Muscle of leg (tissue), 11 donors: ENCODE data around the gene ARFGAP2. TPM values are rescaled to one million over a fixed set of nuclear protein-coding genes. Genes with fewer than 3 reads are reported as not detected.

Experiments
- DNase-seq: peaks from one replicate; pipeline ENCODE4 v3.0.0; 2013
- H3K27ac ChIP-seq: one replicate; pipeline ENCODE4 v1.5.1; 2013; ENCODE audit warnings: mild to moderate bottlenecking, low read length, control low read depth
- H3K27me3 ChIP-seq: one replicate; pipeline ENCODE4 v1.6.1; 2013; ENCODE audit warnings: low read length; ENCODE audit not compliant: control insufficient read depth, insufficient read depth
- H3K36me3 ChIP-seq: one replicate; pipeline ENCODE4 v1.6.1; 2013; ENCODE audit warnings: low read length; ENCODE audit not compliant: control insufficient read depth, insufficient read depth
- H3K4me1 ChIP-seq: one replicate; pipeline ENCODE4 v1.6.1; 2013; ENCODE audit warnings: low read length; ENCODE audit not compliant: control insufficient read depth, insufficient read depth
- H3K4me3 ChIP-seq: one replicate; pipeline ENCODE4 v1.5.1; 2013; ENCODE audit warnings: low read length, control low read depth
- H3K9me3 ChIP-seq: replicated peaks from 2 replicates; pipeline ENCODE4 v1.6.1; 2013; ENCODE audit warnings: low read depth, low read length; ENCODE audit not compliant: control insufficient read depth
- WGBS: methylation state at CpG from one replicate; pipeline ENCODE4 v1.1.5; 2013; ENCODE audit warnings: missing lambda C conversion rate; ENCODE audit not compliant: insufficient coverage; 5-methylcytosine and 5-hydroxymethylcytosine counted together
- polyA plus RNA-seq, 8 donors: library from polyadenylated mRNA; unstranded; fragments of 120-200 nt; gene quantifications; one replicate each; pipeline versions ENCODE4 v1.2.1 to v1.2.3, GENCODE V29; 2013; ENCODE audit warnings: inconsistent platforms in 1 of 8, low replicate concordance in 1 of 8; ENCODE audit not compliant: insufficient read length in 8 of 8, insufficient read depth in 1 of 8
- total RNA-seq: library from RNA; stranded (reverse); fragments of 120-200 nt; gene quantifications from one replicate; pipeline ENCODE4 v1.2.4, GENCODE V29; 2013

ARFGAP2 gene
- total and polyA plus RNA-seq, 9 donors, result 59.8 to 91.0 (median 74.8) TPM

- 40% methylated on average over 1 of the region's 2 CpGs for WGBS
- H3K36me3 ChIP-seq, result no peaks in the 10 kb centered on the region
- H3K27ac ChIP-seq, result no peak overlapping the region
- peaks cover 57% of the 10 kb centered on the region for H3K4me1 ChIP-seq
- H3K9me3 ChIP-seq, result no peaks in the 10 kb centered on the region
- no peaks in the 10 kb centered on the region for H3K27me3 ChIP-seq
- H3K4me3 ChIP-seq, result no peak overlapping the region
- DNase-seq, result no peak
Observed at GRCh38 chr11:47149782-47150181, 26.9 kb downstream of the ARFGAP2 start.

GRCh38 chr11:47148903-47149531, 27.7 kb downstream of the ARFGAP2 start:
- WGBS, result 49% methylated on average over 9 of the region's 10 CpGs
- Histone ChIP-seq H3K9me3 (no peaks in the 10 kb centered on the region), H3K4me3 (no peak overlapping the region), H3K4me1 (peaks cover 58% of the 10 kb centered on the region), H3K27ac (peak overlapping the region; percentile 58), H3K27me3 (no peaks in the 10 kb centered on the region), H3K36me3 (no peaks in the 10 kb centered on the region)
- peak; percentile 74 for DNase-seq

- DNase-seq, result no peak
- H3K27ac ChIP-seq, result no peak overlapping the region
- no peaks in the 10 kb centered on the region for H3K36me3 ChIP-seq
- 79% methylated on average over 4 of the region's 4 CpGs for WGBS
- H3K27me3 ChIP-seq, result no peaks in the 10 kb centered on the region
- H3K4me1 ChIP-seq, result peaks cover 55% of the 10 kb centered on the region
- H3K4me3 ChIP-seq, result no peak overlapping the region
- H3K9me3 ChIP-seq, result no peaks in the 10 kb centered on the region
Observed at GRCh38 chr11:47148270-47148669, 28.4 kb downstream of the ARFGAP2 start.

GRCh38 chr11:47147681-47148080, 29.0 kb downstream of the ARFGAP2 start:
- no peak overlapping the region for H3K27ac ChIP-seq
- H3K4me3 ChIP-seq, result no peak overlapping the region
- H3K27me3 ChIP-seq, result no peaks in the 10 kb centered on the region
- no peaks in the 10 kb centered on the region for H3K36me3 ChIP-seq
- peaks cover 55% of the 10 kb centered on the region for H3K4me1 ChIP-seq
- WGBS, result 69% methylated on average over 5 of the region's 7 CpGs
- no peak for DNase-seq
- no peaks in the 10 kb centered on the region for H3K9me3 ChIP-seq

GRCh38 chr11:47147250-47147649, 29.4 kb downstream of the ARFGAP2 start:
- no peak overlapping the region for H3K27ac ChIP-seq
- H3K4me1 ChIP-seq, result peaks cover 55% of the 10 kb centered on the region
- 20% methylated on average over 1 of the region's 2 CpGs for WGBS
- H3K4me3 ChIP-seq, result no peak overlapping the region
- DNase-seq, result no peak
- H3K9me3 ChIP-seq, result no peaks in the 10 kb centered on the region
- H3K36me3 ChIP-seq, result no peaks in the 10 kb centered on the region
- H3K27me3 ChIP-seq, result no peaks in the 10 kb centered on the region

GRCh38 chr11:47144541-47144940, 32.1 kb downstream of the ARFGAP2 start:
- DNase-seq, result peak; percentile 85
- Histone ChIP-seq H3K4me3 (no peak overlapping the region), H3K27ac (no peak overlapping the region)

GRCh38 chr11:47143322-47143721, 33.4 kb downstream of the ARFGAP2 start:
- Histone ChIP-seq H3K27me3 (no peaks in the 10 kb centered on the region), H3K4me3 (no peak overlapping the region), H3K36me3 (peaks cover 3% of the 10 kb centered on the region), H3K27ac (peak overlapping the region; percentile 73), H3K4me1 (peaks cover 32% of the 10 kb centered on the region), H3K9me3 (no peaks in the 10 kb centered on the region)
- 6% methylated on average over 2 of the region's 3 CpGs for WGBS
- DNase-seq, result peak; percentile 95

More at GRCh38 chr11:47144541-47144940, 32.1 kb downstream of the ARFGAP2 start:
- Histone ChIP-seq H3K36me3 (no peaks in the 10 kb centered on the region), H3K27me3 (no peaks in the 10 kb centered on the region), H3K9me3 (no peaks in the 10 kb centered on the region), H3K4me1 (peaks cover 44% of the 10 kb centered on the region)
- WGBS, result 50% methylated on average over 2 of the region's 3 CpGs

GRCh38 chr11:47139878-47140277, 36.8 kb downstream of the ARFGAP2 start:
- WGBS, result 100% methylated on average over 1 of the region's 4 CpGs
- H3K27me3 ChIP-seq, result no peaks in the 10 kb centered on the region

GRCh38 chr11:47137476-47137875, 39.2 kb downstream of the ARFGAP2 start:
- DNase-seq, result no peak
- Histone ChIP-seq H3K4me1 (peaks cover 3% of the 10 kb centered on the region), H3K36me3 (peaks cover 11% of the 10 kb centered on the region), H3K27me3 (no peaks in the 10 kb centered on the region), H3K27ac (no peak overlapping the region), H3K4me3 (no peak overlapping the region), H3K9me3 (no peaks in the 10 kb centered on the region)
- WGBS, result no CpG with 5 or more reads among the region's 2 CpGs

More at GRCh38 chr11:47139878-47140277, 36.8 kb downstream of the ARFGAP2 start:
- DNase-seq, result no peak
- Histone ChIP-seq H3K36me3 (peaks cover 11% of the 10 kb centered on the region), H3K27ac (no peak overlapping the region), H3K4me3 (no peak overlapping the region), H3K9me3 (no peaks in the 10 kb centered on the region), H3K4me1 (peaks cover 19% of the 10 kb centered on the region)

- H3K36me3 ChIP-seq, result peaks cover 11% of the 10 kb centered on the region
- no peak for DNase-seq
- no peaks in the 10 kb centered on the region for H3K4me1 ChIP-seq
- no peak overlapping the region for H3K27ac ChIP-seq
- no peaks in the 10 kb centered on the region for H3K27me3 ChIP-seq
- 86% methylated on average over 1 of the region's 3 CpGs for WGBS
- H3K4me3 ChIP-seq, result no peak overlapping the region
- no peaks in the 10 kb centered on the region for H3K9me3 ChIP-seq
Observed at GRCh38 chr11:47136921-47137320, 39.8 kb downstream of the ARFGAP2 start.

GRCh38 chr11:47136327-47136726, 40.4 kb downstream of the ARFGAP2 start:
- Histone ChIP-seq H3K36me3 (peaks cover 11% of the 10 kb centered on the region), H3K4me1 (no peaks in the 10 kb centered on the region), H3K9me3 (no peaks in the 10 kb centered on the region), H3K4me3 (no peak overlapping the region), H3K27me3 (no peaks in the 10 kb centered on the region), H3K27ac (no peak overlapping the region)
- 67% methylated on average over 1 of the region's 3 CpGs for WGBS
- DNase-seq, result no peak
